GM13976 (cell line): ENCODE data around the gene TMEM184B.

Source experiments
- DNase-seq: peaks from one replicate; pipeline ENCODE4 v3.0.0; 2012; ENCODE audit warnings: low spot score
- CTCF ChIP-seq: IDR thresholded peaks from 2 replicates; pipeline ENCODE4 v1.5.1; 2012; ENCODE audit warnings: borderline replicate concordance, mild to moderate bottlenecking; ENCODE audit not compliant: insufficient read depth; ENCODE audit errors: extremely low read depth, missing control alignments, control extremely low read depth
- in situ Hi-C: fragments of 300-500 bp; cut with MboI; formaldehyde crosslinking; loops from one replicate; pipeline ENCODE4 v1.12.0; 2022; ENCODE audit warnings: low sequenced_read_pairs, mixed read lengths, inconsistent platforms; ENCODE audit not compliant: unreplicated experiment

TMEM184B gene

GRCh38 chr22:38203855-38204514 lies 68.8 kb downstream of the TMEM184B start:
- in situ Hi-C loops = no loop called here
- no peak for TF ChIP-seq CTCF
- no peak for DNase-seq

DNA sequence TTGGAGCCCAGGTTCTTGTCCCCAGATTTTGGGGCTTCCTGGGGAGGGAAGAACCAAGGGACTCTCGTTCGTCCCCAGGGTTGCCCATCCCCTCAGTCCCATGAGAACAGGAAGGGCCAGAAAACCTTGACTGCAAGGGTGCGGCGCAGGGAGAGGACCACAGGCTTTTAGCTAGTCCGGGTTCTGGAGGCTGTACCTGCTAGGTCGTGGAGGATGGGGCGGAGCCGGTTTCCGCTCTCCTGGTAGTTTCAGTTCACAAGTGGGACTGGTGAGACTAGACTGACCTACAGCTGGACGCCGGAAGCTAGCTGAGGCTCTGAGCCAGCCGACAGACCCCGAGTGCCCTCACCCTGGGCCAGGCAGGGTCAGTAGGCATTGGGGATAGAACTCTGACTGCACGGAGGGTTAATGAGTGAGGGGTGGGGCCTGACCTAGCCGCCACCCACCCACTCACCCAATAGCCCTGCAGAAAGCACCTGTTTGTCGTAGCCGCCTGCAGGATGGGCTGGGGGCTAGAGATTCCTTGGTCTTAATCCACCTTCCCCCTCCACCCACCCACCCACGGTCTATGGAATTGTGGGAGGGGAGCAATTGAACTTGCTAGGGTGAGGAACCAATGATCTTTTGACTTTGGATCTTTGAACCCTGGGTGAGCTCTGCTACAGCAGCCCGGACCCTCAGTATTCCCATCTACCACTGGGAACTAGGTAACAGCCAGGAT lies 69.6 kb downstream of the TMEM184B start:
- in situ Hi-C loops = no loop called here
- peak; percentile 59 for DNase-seq
- no peak for TF ChIP-seq CTCF

DNA sequence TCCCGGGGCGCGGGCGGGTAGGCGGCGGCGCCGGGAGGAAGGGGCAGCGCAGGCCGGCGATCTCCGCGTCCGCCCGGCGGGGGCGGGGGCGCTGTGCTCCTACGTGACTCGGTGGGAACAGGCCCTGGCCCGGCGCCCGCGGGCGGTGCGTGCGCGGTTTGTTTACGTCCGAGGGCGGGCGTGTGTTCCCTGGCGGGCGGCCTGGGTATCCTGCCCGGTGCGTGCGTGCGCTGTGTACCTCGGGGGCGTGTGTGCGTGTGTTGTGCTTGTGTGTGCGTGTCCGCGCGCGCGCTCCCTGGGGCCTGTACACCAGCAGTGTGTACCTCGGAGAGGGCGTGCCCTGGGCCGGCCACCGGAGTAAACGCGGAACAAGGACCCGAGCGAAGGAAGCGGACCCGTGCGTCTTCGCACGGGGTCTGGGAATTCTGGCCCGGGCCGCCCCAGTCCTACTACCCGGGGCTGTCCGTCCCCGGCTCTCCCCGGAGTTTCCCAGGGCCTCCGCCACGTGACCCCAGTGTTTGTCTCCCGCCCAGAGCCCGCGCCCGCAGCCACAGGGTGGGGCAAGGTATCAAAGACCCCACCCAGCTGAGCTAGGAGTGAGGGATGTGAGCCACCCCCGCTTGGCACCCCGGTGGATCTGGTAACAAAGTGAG lies 70.2 kb downstream of the TMEM184B start:
- DNase-seq = peak; percentile 61
- TF ChIP-seq CTCF = peak; percentile 12
- in situ Hi-C loops = no loop called here

DNA sequence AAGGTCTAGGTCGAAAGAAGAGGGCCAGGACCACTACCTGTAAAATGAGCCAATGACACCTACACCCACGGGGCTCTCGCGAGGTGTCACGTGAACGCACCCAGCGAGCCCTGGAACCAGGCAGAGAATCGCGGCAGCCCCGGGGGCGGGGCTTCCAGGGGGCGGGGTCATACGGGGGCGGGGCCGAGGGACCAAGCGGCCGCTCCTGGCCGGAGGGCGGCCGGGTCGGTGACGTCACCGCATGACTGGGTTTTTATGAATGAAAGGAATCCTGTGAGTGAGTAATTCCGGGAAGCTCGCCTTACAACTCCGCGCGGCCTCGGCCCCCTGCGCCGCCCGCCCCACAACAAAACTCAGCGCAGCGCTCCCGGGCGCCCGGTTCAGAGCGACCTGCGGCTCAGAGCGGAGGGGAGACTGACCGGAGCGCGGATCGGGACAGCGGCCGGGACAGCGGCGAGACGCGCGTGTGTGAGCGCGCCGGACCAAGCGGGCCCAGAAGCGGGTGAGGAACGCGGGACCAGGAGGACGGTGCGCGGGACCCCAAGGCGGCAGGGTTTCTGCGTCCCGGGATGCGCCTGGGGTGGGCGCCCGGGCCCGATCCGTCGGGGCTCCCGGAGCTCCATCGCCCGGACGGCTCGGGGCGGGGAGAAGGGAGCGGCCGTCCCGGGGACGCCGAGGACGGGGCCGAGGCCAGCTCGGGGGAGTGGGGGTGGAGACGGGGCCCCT lies 70.9 kb downstream of the TMEM184B start, which contains the start of gene MAFF:
TSS of gene MAFF (plus strand) at position 284 of the 726 bp plus-strand sequence. CDS start 11,860 bp downstream, outside the sequence.
- DNase-seq = peak; percentile 98
- in situ Hi-C loops = no loop called here
- no peak for TF ChIP-seq CTCF

GRCh38 chr22:38201371-38201710 lies 71.5 kb downstream of the TMEM184B start:
- DNase-seq = no peak
- in situ Hi-C loops = no loop called here
- TF ChIP-seq CTCF = no peak
